Measurements from ENCODE around the gene MYL4. TPM values are rescaled to one million over a fixed set of nuclear protein-coding genes. Genes with fewer than 3 reads are reported as not detected.
"Not testable (repeated sequence)": the region's sequence is repeated elsewhere in the genome, so short reads cannot be mapped to it uniquely, and the experiment has no call there.

Gene MYL4
- polyA plus RNA-seq, 1 donor = 1,803 TPM

GRCh38 chr17:47193931-47194511, 15.1 kb upstream of the MYL4 start:
- no peak for DNase-seq (ENCODE audit: low read depth)

- DNase-seq (ENCODE audit: low read depth) = no peak
Observed at GRCh38 chr17:47197821-47198220, 11.3 kb upstream of the MYL4 start.

- no peak for DNase-seq (ENCODE audit: low read depth)
Observed at GRCh38 chr17:47199627-47200324, 9.4 kb upstream of the MYL4 start.

- no peak for DNase-seq (ENCODE audit: low read depth)
Observed at GRCh38 chr17:47200325-47200664, 8.9 kb upstream of the MYL4 start.

- DNase-seq (ENCODE audit: low read depth) = no peak
Observed at GRCh38 chr17:47201166-47201565, 8.0 kb upstream of the MYL4 start.

GRCh38 chr17:47203984-47204721, 5.0 kb upstream of the MYL4 start:
- DNase-seq (ENCODE audit: low read depth) = no peak

- no peak for DNase-seq (ENCODE audit: low read depth)
Observed at GRCh38 chr17:47204722-47205418, 4.3 kb upstream of the MYL4 start.

GRCh38 chr17:47205419-47205963, 3.7 kb upstream of the MYL4 start:
- DNase-seq (ENCODE audit: low read depth) = no peak

GRCh38 chr17:47207143-47208067, 1.7 kb upstream of the MYL4 start:
- no peak for DNase-seq (ENCODE audit: low read depth)

GRCh38 chr17:47209499-47209898, 351 bp downstream of the MYL4 start:
- DNase-seq (ENCODE audit: low read depth) = no peak

- DNase-seq (ENCODE audit: low read depth) = no peak
Observed at GRCh38 chr17:47210105-47210504, 957 bp downstream of the MYL4 start.

- DNase-seq (ENCODE audit: low read depth) = no peak
Observed at GRCh38 chr17:47210779-47211178, 1.6 kb downstream of the MYL4 start.

GRCh38 chr17:47212458-47212857, 3.3 kb downstream of the MYL4 start:
- no peak for DNase-seq (ENCODE audit: low read depth)

- no peak for DNase-seq (ENCODE audit: low read depth)
Observed at GRCh38 chr17:47213540-47213939, 4.4 kb downstream of the MYL4 start.

GRCh38 chr17:47214931-47215330, 5.8 kb downstream of the MYL4 start:
- DNase-seq (ENCODE audit: low read depth) = no peak

GRCh38 chr17:47216821-47217220, 7.7 kb downstream of the MYL4 start:
- not testable (repeated sequence) for DNase-seq (ENCODE audit: low read depth)

- DNase-seq (ENCODE audit: low read depth) = not testable (repeated sequence)
Observed at GRCh38 chr17:47217279-47217678, 8.1 kb downstream of the MYL4 start.

GRCh38 chr17:47218896-47219430, 9.8 kb downstream of the MYL4 start:
- DNase-seq (ENCODE audit: low read depth) = no peak

- DNase-seq (ENCODE audit: low read depth) = no peak
Observed at GRCh38 chr17:47219621-47220475, 10.7 kb downstream of the MYL4 start.

GRCh38 chr17:47220531-47220999, 11.4 kb downstream of the MYL4 start:
- no peak for DNase-seq (ENCODE audit: low read depth)
